WTC11 (cell line): ENCODE data around the gene THSD4. TPM values are rescaled to one million over a fixed set of nuclear protein-coding genes. Genes with fewer than 3 reads are reported as not detected.

Source experiments
- ATAC-seq: fragments of 200-7000 bp; cut with Tn5 transposase; 2 replicates; pipeline ENCODE4 v1.10.0; 2021; ENCODE audit warnings: mild to moderate bottlenecking, moderate library complexity
- CTCF ChIA-PET: fragments of 300-600 bp; sonication (Branson Sonifier 250); formaldehyde crosslinking; loops from one replicate; lab custom pipeline; 2021; ENCODE audit warnings: antibody characterized with exemption; lab: Charles Lee
- POLR2A ChIA-PET: fragments of 350-600 bp; sonication (Branson Sonifier 250); formaldehyde crosslinking; loops from one replicate; lab custom pipeline; 2021; ENCODE audit warnings: antibody characterized with exemption; lab: Charles Lee
- DNase-seq: peaks from one replicate; pipeline ENCODE4 v3.0.0; 2021; ENCODE audit warnings: low spot score
- H3K27ac Mint-ChIP-seq: 2 replicates; pipeline ENCODE4 v1.8.0; 2021; ENCODE audit warnings: mixed read lengths
- H3K27me3 Mint-ChIP-seq: 2 replicates; pipeline ENCODE4 v1.8.0; 2021; ENCODE audit warnings: low read depth, mild to moderate bottlenecking, moderate library complexity, mixed read lengths
- H3K36me3 Mint-ChIP-seq: 2 replicates; pipeline ENCODE4 v1.8.0; 2021; ENCODE audit warnings: mixed read lengths
- H3K4me1 Mint-ChIP-seq: 2 replicates; pipeline ENCODE4 v1.8.0; 2022; ENCODE audit warnings: mixed read lengths
- H3K4me3 Mint-ChIP-seq: 2 replicates; pipeline ENCODE4 v1.8.0; 2021; ENCODE audit warnings: mild to moderate bottlenecking, moderate library complexity, mixed read lengths
- H3K9me3 Mint-ChIP-seq: 2 replicates; pipeline ENCODE4 v1.8.0; 2021; ENCODE audit warnings: mixed read lengths
- ATF1 ChIP-seq: sonication (generic); formaldehyde crosslinking; IDR thresholded peaks from 2 replicates; pipeline ENCODE4 v1.8.1; 2023; ENCODE audit warnings: mild to moderate bottlenecking, moderate library complexity, missing genetic modification reagents
- ATF3 ChIP-seq: sonication (generic); formaldehyde crosslinking; conservative IDR thresholded peaks from 2 replicates; pipeline ENCODE4 v1.8.1; 2022; ENCODE audit warnings: mild to moderate bottlenecking, missing genetic modification reagents
- CBFB ChIP-seq: sonication (generic); formaldehyde crosslinking; IDR thresholded peaks from 2 replicates; pipeline ENCODE4 v1.8.1; 2022; ENCODE audit warnings: mild to moderate bottlenecking, low read depth, missing genetic modification reagents
- CDX4 ChIP-seq: fragments of 250-450 bp; sonication (Bioruptor Pico); IDR thresholded peaks from 2 replicates; pipeline ENCODE4 v1.9.0; 2021; ENCODE audit warnings: moderate library complexity, mild to moderate bottlenecking, inconsistent platforms, borderline replicate concordance
- CTCF ChIP-seq: fragments of 200-600 bp; IDR thresholded peaks from 2 replicates; pipeline ENCODE4 v1.8.0; 2022; ENCODE audit warnings: antibody characterized with exemption
- E2F5 ChIP-seq: sonication (generic); formaldehyde crosslinking; IDR thresholded peaks from 2 replicates; pipeline ENCODE4 v1.8.1; 2022; ENCODE audit warnings: mild to moderate bottlenecking, moderate library complexity, missing genetic modification reagents
- IRF2 ChIP-seq: sonication (generic); formaldehyde crosslinking; IDR thresholded peaks from 2 replicates; pipeline ENCODE4 v1.8.0; 2022; ENCODE audit warnings: low read depth, missing genetic modification reagents, borderline replicate concordance
- JUN ChIP-seq: sonication (generic); formaldehyde crosslinking; IDR thresholded peaks from 2 replicates; pipeline ENCODE4 v1.8.0; 2023; ENCODE audit warnings: mild to moderate bottlenecking, missing genetic modification reagents
- MLX ChIP-seq: sonication (generic); formaldehyde crosslinking; IDR thresholded peaks from 2 replicates; pipeline ENCODE4 v1.8.1; 2023; ENCODE audit warnings: mild to moderate bottlenecking, missing genetic modification reagents, moderate library complexity
- NFE2L1 ChIP-seq: sonication (generic); formaldehyde crosslinking; IDR thresholded peaks from 2 replicates; pipeline ENCODE4 v1.8.1; 2023; ENCODE audit warnings: missing genetic modification reagents
- NFYB ChIP-seq: sonication (generic); formaldehyde crosslinking; conservative IDR thresholded peaks from 2 replicates; pipeline ENCODE4 v1.8.0; 2022; ENCODE audit warnings: low read depth, missing genetic modification reagents
- NR2C2 ChIP-seq: sonication (generic); formaldehyde crosslinking; IDR thresholded peaks from 2 replicates; pipeline ENCODE4 v1.8.0; 2022; ENCODE audit warnings: mild to moderate bottlenecking, missing genetic modification reagents
- NR3C1 ChIP-seq: sonication (generic); formaldehyde crosslinking; conservative IDR thresholded peaks from 2 replicates; pipeline ENCODE4 v1.8.1; 2023; ENCODE audit warnings: low read depth, mild to moderate bottlenecking, missing genetic modification reagents
- RORB ChIP-seq: fragments of 250-450 bp; sonication (Bioruptor Pico); IDR thresholded peaks from 2 replicates; pipeline ENCODE4 v1.9.0; 2021; ENCODE audit warnings: mild to moderate bottlenecking
- SMAD3 ChIP-seq: sonication (generic); formaldehyde crosslinking; IDR thresholded peaks from 2 replicates; pipeline ENCODE4 v1.8.0; 2022; ENCODE audit warnings: missing genetic modification reagents, mild to moderate bottlenecking, borderline replicate concordance
- TEAD4 ChIP-seq: sonication (generic); formaldehyde crosslinking; IDR thresholded peaks from 2 replicates; pipeline ENCODE4 v1.8.0; 2022; ENCODE audit warnings: mild to moderate bottlenecking, missing genetic modification reagents
- ZNF121 ChIP-seq: sonication (generic); formaldehyde crosslinking; IDR thresholded peaks from 2 replicates; pipeline ENCODE4 v1.8.0; 2023; ENCODE audit warnings: missing genetic modification reagents
- ZNF219 ChIP-seq: sonication (generic); formaldehyde crosslinking; IDR thresholded peaks from 2 replicates; pipeline ENCODE4 v1.8.0; 2023; ENCODE audit warnings: missing genetic modification reagents, mild to moderate bottlenecking, borderline replicate concordance
- ZNF263 ChIP-seq: sonication (generic); formaldehyde crosslinking; IDR thresholded peaks from 2 replicates; pipeline ENCODE4 v1.8.1; 2022; ENCODE audit warnings: low read depth, mild to moderate bottlenecking, moderate library complexity, missing genetic modification reagents
- ZNF416 ChIP-seq: fragments of 250-450 bp; sonication (Bioruptor Pico); IDR thresholded peaks from 2 replicates; pipeline ENCODE4 v1.9.0; 2021; ENCODE audit warnings: mild to moderate bottlenecking, inconsistent platforms
- total RNA-seq: library from RNA; stranded (reverse); gene quantifications from 3 replicates; pipeline ENCODE4 v1.2.3, GENCODE V29; 2021
- TF ChIP-seq, protein P1 (sequence below): fragments of 250-450 bp; sonication (Bioruptor Pico); IDR thresholded peaks from 2 replicates; pipeline ENCODE4 v1.9.0; 2021; ENCODE audit warnings: mild to moderate bottlenecking
- TF ChIP-seq, protein P2 (sequence below): sonication (generic); formaldehyde crosslinking; IDR thresholded peaks from 2 replicates; pipeline ENCODE4 v1.8.0; 2022; ENCODE audit warnings: mild to moderate bottlenecking, missing genetic modification reagents
- TF ChIP-seq, protein P3 (sequence below): sonication (generic); formaldehyde crosslinking; IDR thresholded peaks from 2 replicates; pipeline ENCODE4 v1.8.0; 2023; ENCODE audit warnings: missing genetic modification reagents
- TF ChIP-seq, protein P4 (sequence below): sonication (generic); formaldehyde crosslinking; IDR thresholded peaks from 2 replicates; pipeline ENCODE4 v1.8.1; 2022; ENCODE audit warnings: low read depth, mild to moderate bottlenecking, moderate library complexity, missing genetic modification reagents, borderline replicate concordance

The THSD4 gene
- total RNA-seq, 1 experiment from 2014 or later: 7.8 TPM

DNA sequence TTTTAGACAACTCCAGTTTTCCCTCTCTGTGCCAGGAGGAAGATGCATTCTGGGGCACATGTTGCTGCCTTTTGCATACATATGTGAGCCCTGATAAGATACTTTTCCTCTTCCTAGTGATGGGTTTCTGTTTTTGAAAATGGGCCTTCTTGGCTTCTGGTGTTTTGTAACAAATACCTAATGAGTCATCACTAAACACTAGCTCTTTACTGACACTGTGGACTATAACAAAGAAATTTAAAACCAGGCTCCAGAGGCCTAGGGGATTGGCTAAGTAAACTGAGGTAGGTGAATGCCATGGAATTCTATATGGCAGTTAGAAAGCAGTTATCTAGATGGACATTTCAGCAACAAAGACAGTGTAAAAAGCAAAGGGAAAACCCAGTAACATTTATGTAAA is 601.7 kb downstream of the THSD4 start:
- Mint-ChIP-seq H3K27ac (no peak overlapping the region), H3K36me3 (no peaks in the 10 kb centered on the region), H3K9me3 (no peaks in the 10 kb centered on the region)
- DNase-seq (no peak), ATAC-seq (no peak)
- CTCF ChIA-PET: interaction anchor here (1.5 kb wide), 1 partner anchor 27 kb away, joined by 8 read pairs; no protein-coding TSS in a partner anchor
- TF ChIP-seq SMAD3 (CRISPR knock-in tag): no peak
- TF ChIP-seq ZNF416 (CRISPR knock-in tag): no peak
- no peak for TF ChIP-seq JUN (CRISPR knock-in tag)
- no peak for TF ChIP-seq MLX (CRISPR knock-in tag)
- no peak for TF ChIP-seq NFYB
- no peak for TF ChIP-seq NR2C2
- TF ChIP-seq, protein P1, sequence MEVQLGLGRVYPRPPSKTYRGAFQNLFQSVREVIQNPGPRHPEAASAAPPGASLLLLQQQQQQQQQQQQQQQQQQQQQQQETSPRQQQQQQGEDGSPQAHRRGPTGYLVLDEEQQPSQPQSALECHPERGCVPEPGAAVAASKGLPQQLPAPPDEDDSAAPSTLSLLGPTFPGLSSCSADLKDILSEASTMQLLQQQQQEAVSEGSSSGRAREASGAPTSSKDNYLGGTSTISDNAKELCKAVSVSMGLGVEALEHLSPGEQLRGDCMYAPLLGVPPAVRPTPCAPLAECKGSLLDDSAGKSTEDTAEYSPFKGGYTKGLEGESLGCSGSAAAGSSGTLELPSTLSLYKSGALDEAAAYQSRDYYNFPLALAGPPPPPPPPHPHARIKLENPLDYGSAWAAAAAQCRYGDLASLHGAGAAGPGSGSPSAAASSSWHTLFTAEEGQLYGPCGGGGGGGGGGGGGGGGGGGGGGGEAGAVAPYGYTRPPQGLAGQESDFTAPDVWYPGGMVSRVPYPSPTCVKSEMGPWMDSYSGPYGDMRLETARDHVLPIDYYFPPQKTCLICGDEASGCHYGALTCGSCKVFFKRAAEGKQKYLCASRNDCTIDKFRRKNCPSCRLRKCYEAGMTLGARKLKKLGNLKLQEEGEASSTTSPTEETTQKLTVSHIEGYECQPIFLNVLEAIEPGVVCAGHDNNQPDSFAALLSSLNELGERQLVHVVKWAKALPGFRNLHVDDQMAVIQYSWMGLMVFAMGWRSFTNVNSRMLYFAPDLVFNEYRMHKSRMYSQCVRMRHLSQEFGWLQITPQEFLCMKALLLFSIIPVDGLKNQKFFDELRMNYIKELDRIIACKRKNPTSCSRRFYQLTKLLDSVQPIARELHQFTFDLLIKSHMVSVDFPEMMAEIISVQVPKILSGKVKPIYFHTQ (CRISPR knock-in tag): no peak
- TF ChIP-seq ATF1 (CRISPR knock-in tag): no peak
- TF ChIP-seq, protein P2, sequence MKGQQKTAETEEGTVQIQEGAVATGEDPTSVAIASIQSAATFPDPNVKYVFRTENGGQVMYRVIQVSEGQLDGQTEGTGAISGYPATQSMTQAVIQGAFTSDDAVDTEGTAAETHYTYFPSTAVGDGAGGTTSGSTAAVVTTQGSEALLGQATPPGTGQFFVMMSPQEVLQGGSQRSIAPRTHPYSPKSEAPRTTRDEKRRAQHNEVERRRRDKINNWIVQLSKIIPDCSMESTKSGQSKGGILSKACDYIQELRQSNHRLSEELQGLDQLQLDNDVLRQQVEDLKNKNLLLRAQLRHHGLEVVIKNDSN (CRISPR knock-in tag): no peak
- TF ChIP-seq E2F5 (CRISPR knock-in tag): no peak
- TF ChIP-seq, all 79 proteins: peak for 0
- Mint-ChIP-seq H3K4me1 (no peaks in the 10 kb centered on the region), H3K4me3 (no peak overlapping the region), H3K27me3 (no peaks in the 10 kb centered on the region)
- POLR2A ChIA-PET: no interaction called here

DNA sequence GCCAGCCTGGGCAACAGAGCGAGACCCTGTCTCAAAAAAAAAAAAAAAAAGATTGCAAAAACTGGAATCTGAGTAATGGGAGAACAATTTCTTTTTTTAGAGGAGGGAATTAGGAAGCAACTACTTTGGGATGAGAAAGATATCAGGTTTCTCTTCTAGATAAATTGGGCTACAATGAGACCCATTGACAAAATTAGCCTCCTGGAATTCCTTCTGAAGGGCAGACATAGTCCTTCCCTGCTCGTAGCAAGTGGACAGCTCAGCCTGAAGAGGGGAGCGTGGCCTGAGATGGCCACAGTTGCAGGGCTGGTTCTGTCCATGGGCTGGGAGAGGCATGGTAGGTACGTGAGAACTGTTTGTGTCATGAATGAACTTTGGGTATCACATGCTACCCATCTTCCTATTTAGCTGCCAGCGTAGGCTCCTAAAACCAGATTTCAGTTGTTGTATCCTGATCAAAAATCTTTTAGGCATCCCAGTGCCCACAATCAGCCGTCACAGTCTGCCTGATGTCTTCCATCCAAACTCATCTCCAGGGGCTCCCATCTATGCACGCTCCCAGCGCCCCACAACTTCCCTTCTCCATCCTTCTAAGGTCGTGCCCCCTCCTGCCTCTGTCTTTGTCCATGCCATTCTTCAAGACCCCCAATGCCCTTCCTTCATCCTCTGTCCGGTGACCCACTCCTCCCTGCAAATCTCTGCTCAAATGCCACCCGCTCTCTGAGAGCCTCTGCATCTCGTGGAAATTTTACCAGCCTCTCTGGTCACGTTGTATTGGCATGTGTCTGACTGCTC is 603.0 kb downstream of the THSD4 start:
- ChIA-PET POLR2A (no interaction called here), CTCF (interaction anchor here (0.7 kb wide), 1 partner anchor 136 kb away, joined by 3 read pairs; no protein-coding TSS in a partner anchor)
- no peaks in the 10 kb centered on the region for H3K9me3 Mint-ChIP-seq
- no peaks in the 10 kb centered on the region for H3K27me3 Mint-ChIP-seq
- no peaks in the 10 kb centered on the region for H3K36me3 Mint-ChIP-seq
- no peak overlapping the region for H3K27ac Mint-ChIP-seq
- DNase-seq (no peak), ATAC-seq (no peak)
- H3K4me3 Mint-ChIP-seq: no peak overlapping the region
- H3K4me1 Mint-ChIP-seq: no peaks in the 10 kb centered on the region
- no peak for TF ChIP-seq ZNF263 (CRISPR knock-in tag)
- TF ChIP-seq, protein P3, sequence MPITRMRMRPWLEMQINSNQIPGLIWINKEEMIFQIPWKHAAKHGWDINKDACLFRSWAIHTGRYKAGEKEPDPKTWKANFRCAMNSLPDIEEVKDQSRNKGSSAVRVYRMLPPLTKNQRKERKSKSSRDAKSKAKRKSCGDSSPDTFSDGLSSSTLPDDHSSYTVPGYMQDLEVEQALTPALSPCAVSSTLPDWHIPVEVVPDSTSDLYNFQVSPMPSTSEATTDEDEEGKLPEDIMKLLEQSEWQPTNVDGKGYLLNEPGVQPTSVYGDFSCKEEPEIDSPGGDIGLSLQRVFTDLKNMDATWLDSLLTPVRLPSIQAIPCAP (CRISPR knock-in tag): no peak
- TF ChIP-seq, protein P4, sequence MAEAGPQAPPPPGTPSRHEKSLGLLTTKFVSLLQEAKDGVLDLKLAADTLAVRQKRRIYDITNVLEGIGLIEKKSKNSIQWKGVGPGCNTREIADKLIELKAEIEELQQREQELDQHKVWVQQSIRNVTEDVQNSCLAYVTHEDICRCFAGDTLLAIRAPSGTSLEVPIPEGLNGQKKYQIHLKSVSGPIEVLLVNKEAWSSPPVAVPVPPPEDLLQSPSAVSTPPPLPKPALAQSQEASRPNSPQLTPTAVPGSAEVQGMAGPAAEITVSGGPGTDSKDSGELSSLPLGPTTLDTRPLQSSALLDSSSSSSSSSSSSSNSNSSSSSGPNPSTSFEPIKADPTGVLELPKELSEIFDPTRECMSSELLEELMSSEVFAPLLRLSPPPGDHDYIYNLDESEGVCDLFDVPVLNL: no peak
- no peak for TF ChIP-seq ATF3
- TF ChIP-seq CTCF: no peak
- TF ChIP-seq, protein P2 (CRISPR knock-in tag): no peak
- TF ChIP-seq TEAD4 (CRISPR knock-in tag): no peak
- no peak for TF ChIP-seq IRF2 (CRISPR knock-in tag)
- no peak for TF ChIP-seq CBFB (CRISPR knock-in tag)
- no peak for TF ChIP-seq ZNF219 (CRISPR knock-in tag)
- TF ChIP-seq ZNF121: no peak
- TF ChIP-seq NR3C1: no peak
- TF ChIP-seq RORB (CRISPR knock-in tag): no peak
- TF ChIP-seq CDX4 (CRISPR knock-in tag): no peak
- no peak for TF ChIP-seq NFE2L1 (CRISPR knock-in tag)
